OCI-LY7 (cell line): ENCODE measurements around the gene SCT.

Experiments
- CTCF ChIP-seq: fragments of 200-600 bp; sonication (generic); conservative IDR thresholded peaks from 2 replicates; pipeline ENCODE4 v1.5.1; 2014; ENCODE audit warnings: mild to moderate bottlenecking, antibody characterized with exemption, low read length, moderate library complexity, mixed read lengths
- EZH2phosphoT487 ChIP-seq: fragments of 200-600 bp; sonication (generic); IDR thresholded peaks from 2 replicates; pipeline ENCODE4 v1.6.1; 2018; ENCODE audit warnings: low read depth, borderline replicate concordance, mild to moderate bottlenecking, mixed run types, antibody characterized with exemption, low read length, moderate library complexity, mixed read lengths

DNA sequence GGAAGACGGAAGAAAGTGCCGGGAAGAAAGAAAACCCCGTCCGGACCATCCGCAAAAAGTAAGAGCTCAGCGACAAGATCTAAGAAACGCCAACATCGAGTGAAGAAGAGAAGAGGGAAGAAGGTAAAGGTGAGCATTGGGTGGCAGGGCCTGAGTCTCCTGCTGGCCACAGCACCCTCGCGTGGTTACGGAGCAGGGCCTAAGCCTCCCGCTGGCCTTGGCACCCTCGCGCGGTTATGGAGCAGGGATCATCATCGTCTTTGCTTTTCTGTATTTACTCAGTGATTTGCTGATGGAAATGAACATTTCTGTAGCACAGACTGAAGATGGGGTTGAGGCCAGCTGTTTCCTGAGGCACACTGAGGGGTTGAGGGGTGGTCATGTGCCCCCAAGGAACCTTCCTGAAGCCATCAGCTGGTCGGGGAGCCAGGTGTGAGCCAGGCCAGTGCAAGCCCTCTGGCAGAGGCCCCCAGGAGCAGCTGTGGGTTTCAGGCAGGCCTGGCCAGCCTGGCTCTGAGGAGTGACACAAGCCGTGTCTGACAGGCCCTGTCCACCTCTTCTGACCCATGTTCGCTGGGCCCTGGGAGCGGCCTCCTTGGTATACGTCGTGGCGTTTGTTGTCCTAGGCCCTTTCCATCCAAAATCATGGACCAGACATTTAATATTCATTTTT, 25.3 kb downstream of the SCT start:
- TF ChIP-seq CTCF (no peak), EZH2phosphoT487 (no peak)
